GM19463 (cell line): ENCODE data around the gene MTMR12.
"Not testable (repeated sequence)": the region's sequence is repeated elsewhere in the genome, so short reads cannot be mapped to it uniquely, and the experiment has no call there.

Source experiments
- ATAC-seq: cut with Tn5 transposase; IDR thresholded peaks from one replicate; pipeline ENCODE4 v1.9.1; 2021; ENCODE audit warnings: mild to moderate bottlenecking, moderate library complexity; ENCODE audit not compliant: unreplicated experiment

MTMR12 gene

DNA sequence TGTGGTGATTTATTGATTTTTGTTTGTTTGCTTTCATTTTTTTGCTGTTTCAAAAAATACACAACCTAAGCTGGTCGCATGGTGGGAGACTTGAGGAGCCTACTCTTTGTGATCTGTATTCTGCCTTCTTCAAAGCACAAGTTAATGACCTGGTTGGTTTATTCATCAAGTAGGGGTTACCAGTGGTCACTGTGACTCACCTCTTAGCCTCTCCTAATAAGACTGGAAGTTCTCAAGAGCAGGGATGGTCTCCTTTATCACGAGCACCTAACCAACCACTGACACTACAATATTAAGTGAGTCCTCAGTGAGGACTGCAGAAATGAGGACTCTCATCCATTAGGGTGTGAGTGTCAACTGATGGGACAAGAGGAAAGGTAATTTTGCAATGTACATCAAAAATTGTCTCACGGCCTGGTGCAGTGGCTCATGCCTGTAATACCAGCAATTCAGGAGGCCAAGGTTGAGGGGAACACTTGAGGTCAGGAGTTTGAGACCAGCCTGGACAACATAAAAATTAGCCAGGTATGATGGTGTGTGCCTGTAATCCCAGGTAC is 13.6 kb upstream of the MTMR12 start:
- no peak for ATAC-seq

- no peak for ATAC-seq
These were observed 12.9 kb upstream of the MTMR12 start for GRCh38 chr5:32325616-32326015.

DNA sequence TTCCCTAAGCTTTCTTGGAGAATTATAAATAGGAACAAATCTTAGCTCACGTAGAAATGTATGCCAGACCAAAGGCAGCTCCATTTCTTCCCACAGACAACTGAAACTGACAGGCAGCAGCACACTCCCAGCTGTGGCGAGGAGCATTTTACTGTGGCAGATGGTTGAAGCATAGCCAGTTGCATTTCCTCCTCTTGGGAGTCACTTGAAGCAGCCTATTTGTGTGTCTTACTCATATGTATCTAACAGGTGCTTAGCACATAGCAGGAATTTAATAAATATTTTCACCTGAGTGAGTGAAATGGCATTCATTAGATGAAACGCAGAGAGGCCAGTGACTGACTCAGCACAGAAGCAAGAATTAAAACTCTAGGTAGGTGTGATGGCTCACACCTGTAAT is 12.3 kb upstream of the MTMR12 start:
- ATAC-seq, result peak; percentile 72

- ATAC-seq, result no peak
These were observed 11.0 kb upstream of the MTMR12 start for GRCh38 chr5:32323741-32324140.

GRCh38 chr5:32322882-32323281 is 10.1 kb upstream of the MTMR12 start:
- ATAC-seq, result no peak

DNA sequence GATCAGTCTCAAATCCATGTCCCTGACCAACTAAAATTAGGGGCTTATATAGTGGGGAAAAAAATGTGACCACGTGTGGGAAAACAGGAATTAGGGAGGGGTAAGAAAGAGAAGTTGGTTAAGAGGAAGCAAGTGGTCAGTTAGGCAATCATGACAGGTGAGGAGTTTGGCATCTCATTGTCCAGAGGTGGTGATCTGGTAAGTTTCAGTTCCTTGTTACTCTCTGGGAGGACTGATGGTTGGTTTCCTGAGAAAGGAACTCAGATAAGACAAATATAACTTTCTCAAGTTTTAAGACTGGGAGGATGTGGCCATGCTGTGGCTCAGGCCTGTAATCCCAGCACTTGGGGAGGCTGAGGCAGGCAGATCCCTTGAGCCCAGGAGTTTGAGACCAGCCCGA is 9.0 kb upstream of the MTMR12 start:
- not testable (repeated sequence) for ATAC-seq

DNA sequence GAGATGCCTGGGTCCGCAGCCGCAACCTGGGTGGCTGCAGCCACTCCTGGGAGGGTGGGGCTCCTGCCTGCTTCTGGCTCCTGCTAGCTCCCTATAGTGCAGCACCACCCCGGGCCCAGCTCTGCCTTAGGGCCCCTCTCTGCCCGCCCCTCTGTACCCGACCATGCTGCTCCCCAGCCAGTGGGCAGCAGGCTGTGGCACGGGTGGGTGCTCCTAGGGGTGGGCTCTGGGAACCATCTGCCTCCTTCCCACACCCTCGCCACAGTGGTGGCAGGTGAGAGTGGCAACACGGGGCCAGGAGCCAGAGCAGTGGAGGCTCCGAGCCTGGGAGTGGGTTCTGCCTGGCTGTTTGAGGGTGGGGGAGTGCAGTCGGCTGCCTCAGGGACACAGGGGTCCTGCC is 7.8 kb upstream of the MTMR12 start:
- ATAC-seq, result no peak

- ATAC-seq, result no peak
These were observed 7.3 kb upstream of the MTMR12 start for GRCh38 chr5:32319926-32320543.

GRCh38 chr5:32319392-32319791 is 6.7 kb upstream of the MTMR12 start:
- no peak for ATAC-seq

DNA sequence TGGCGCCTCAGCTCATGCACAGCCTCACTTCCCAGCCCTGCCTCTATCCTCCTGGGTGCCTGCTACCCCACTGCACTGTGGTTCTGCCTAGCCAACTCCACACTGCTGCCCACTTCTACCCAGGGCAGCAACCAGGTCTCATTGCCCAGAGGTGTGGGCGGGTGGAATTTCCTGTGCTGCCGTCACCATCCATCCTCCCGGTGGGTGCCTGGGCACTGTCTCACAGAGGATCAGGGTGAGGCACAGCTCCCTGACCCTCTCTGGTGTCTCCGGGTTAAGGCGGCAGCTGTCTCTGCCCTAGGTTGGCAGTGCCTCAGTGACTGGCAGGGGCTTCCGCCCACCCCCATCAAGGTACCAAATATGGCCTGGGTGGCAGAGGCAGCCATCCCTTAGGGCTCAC is 4.3 kb upstream of the MTMR12 start:
- no peak for ATAC-seq

DNA sequence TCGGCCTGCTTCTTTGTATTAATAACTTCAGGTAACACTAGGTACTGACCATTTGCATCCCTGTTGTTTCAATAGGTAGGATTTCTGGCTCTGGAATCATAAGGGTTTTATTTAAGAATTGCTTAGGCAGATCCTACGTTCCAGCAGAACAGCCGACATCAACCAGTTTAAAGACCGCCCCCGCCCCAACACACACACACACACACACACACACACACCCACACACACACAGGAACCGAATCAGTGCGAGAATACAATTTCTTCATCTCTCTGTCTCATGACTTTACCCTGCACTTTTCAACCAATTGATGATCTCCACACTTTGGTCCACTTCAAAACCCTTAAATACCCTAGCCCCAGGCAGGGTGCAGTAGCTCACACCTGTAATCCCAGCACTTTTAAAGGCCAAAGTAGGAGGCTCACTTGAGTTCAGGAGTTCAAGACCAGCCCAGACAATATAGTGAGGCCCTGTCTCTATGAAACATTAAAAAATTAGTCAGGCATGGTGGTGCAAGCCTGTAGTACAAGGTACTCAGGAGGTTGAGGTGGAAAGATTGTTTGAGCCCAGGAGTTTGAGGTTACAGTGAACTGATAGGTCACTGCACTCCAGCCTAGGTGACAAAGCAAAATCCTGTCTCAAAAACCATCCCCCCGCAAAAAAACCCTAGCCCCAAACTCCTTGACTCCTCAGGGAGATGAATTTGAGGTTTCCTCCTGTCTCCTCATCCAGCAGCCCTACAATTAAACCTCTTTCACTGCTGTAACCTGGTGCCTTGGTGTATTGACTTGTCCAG is 2.7 kb upstream of the MTMR12 start:
- ATAC-seq, result no peak

GRCh38 chr5:32314658-32315057 is 1.9 kb upstream of the MTMR12 start:
- no peak for ATAC-seq

DNA sequence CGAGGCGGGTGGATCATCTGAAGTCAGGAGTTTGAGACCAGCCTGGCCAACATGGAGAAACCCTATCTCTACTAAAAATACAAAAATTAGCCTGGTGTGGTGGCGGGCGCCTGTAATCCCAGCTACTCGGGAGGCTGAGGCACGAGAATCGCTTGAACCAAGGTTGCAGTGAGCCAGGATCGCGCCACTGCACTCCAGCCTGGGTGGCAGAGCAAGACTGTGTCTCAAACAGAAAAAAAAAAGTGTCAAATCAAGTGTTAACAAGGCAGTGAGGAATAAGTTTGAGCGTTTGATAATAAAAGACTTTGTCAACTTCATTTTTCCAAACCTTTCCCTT is 1.4 kb upstream of the MTMR12 start:
- not testable (repeated sequence) for ATAC-seq

DNA sequence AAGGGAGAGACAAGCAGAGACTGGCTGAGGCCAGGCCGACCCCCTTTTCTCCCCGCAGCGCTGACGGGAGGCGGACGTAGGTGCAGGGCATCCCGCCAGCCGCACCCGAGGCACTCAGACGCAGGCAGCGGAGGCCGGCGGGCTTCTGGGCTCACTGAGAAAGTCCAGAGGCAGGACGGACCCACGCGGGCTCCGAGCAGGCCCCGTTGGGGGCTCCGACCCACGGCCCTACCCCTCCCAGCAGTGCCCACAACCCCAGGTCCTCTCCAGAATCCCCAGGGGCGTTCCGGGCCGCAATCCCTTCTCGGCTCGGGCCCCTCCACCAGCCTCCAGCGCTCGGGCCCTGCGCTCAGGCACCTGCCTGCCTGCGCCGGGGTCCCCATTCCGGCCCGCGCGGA is 543 bp downstream of the MTMR12 start:
- ATAC-seq, result peak; percentile 21

GRCh38 chr5:32311404-32312196 is 1.1 kb downstream of the MTMR12 start:
- ATAC-seq, result no peak

DNA sequence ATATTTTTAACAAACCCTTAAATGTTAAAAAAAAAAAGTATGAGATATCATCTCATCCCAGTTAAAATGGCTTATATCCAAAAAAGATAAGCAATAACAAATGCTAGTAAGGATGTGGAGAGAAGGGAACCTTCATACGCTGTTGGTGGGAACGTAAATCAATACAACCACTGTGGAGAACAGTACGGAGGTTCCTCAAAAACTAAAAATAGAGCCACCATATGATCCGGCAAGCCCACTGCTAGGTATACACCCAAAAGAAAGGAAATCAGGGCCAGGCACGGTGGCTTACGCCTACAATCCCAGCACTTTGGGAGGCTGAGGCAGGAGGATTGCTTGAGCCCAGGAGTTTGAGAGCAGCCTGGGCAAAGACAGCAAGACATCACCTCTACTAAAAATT is 3.0 kb downstream of the MTMR12 start:
- ATAC-seq, result no peak

DNA sequence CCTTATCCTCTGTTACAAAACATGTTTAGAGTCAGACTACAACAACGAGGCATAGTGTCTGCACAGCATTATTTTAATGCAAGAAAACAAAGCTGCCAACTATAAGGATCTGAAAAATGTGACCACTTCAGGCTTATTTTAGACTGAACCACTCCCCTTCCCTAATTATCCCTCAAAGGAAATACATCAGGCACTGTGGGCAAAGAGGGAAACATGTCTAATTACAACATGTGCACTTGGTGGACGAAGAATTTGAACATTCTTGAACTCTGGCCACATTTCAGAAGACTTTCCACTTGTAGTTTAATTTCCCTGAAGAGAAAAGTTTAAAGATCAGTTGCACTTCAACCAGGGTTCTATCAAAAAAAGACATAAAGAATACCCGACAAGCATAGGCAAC is 3.8 kb downstream of the MTMR12 start:
- ATAC-seq, result no peak

DNA sequence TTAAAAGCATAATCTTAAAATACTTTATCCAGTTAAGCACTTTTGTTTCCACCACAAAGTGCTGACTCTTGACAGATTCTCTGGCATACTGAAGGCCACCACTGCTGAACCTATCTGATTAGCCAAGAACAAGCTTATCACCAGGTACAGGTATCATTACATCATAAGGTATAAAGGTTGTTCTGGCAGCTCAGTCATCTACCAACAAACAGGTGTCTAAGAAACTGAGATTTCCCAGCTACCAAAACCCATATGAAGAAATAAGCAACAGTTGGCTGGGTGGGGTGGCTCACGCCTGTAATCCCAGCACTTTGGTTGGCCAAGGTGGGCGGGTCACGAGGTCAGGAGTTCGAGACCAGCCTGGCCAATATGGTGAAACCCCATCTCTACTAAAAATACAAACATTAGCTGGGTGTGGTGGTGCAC is 5.0 kb downstream of the MTMR12 start:
- ATAC-seq, result no peak

DNA sequence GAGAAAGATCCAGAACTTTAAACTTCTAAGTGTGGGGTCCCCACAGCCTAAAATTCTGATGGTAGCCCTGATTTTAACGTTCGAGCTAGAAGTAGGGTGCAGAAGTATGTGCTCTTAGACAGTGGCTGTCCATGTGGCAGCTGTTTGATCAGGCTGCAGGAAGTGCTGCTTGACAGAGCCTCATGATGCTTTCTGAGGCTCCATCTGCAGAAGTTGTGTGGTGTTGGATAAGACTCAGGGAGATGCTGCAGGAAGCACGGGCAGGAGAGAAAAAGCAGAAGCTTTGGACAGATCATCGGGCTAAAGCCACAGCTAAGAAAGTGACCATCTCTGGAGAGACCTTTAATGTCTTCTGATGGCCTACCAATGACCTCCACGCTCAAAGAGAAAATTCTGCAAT is 8.1 kb downstream of the MTMR12 start:
- no peak for ATAC-seq

GRCh38 chr5:32303755-32304120 is 9.0 kb downstream of the MTMR12 start:
- ATAC-seq, result no peak

DNA sequence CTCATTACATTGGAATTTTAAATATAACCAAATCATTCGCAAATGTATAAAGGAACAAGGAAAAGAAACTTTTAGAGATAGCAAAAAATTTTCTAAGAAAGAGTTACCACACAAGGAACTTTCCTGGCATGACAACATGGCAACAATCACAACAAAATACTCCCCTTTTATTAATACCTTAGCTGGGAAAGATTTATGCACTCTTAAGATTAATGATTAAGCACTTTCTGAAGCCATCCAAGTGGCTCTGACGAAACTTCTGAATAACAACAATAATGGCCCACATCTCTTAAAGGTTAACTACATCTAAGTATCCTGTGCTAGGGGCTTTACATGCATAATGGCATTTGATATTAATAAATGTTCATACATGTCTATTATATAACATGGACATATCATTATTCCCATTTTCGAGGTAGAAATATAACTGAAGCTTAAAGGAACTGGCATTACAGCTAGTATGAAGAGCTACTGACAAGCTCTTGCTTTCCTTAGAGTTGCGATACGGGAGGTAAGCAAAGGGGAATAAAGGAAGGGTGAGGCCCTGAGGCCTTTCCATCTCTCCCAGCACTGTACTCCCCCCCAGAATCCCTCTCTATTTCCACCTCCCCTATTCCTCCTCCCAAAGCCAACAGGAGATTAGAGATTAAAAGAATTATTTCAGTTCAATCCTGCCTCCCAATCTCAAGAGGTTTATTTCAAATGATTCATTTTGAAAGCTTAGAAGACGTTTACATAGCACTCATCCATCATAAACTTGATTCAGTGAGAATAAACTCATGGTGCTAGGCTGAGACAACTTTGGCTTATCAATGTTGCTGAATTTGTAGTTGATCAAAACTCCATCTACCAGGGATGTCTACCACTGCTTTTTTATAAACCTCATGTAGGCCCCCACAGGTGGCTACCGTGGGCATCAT is 9.6 kb downstream of the MTMR12 start:
- no peak for ATAC-seq
